Psoas muscle (tissue), 8 donors: ENCODE results near the gene TLX1. TPM values are rescaled to one million over a fixed set of nuclear protein-coding genes. Genes with fewer than 3 reads are reported as not detected.
"Not testable (repeated sequence)": the region's sequence is repeated elsewhere in the genome, so short reads cannot be mapped to it uniquely, and the experiment has no call there.

Experiments
- ATAC-seq, 4 donors: fragments of 200-7000 bp; cut with Tn5 transposase; one replicate each; pipeline ENCODE4 v1.9.1; 2020; ENCODE audit warnings: moderate library complexity in 3 of 4, mild to moderate bottlenecking in 2 of 4
- DNase-seq, 2 donors: peaks; one replicate each; pipeline ENCODE4 v3.0.0-alpha.2; 2020
- H3K27ac ChIP-seq: fragments of 200-600 bp; one replicate; pipeline ENCODE4 v1.8.0; 2022
- H3K27me3 ChIP-seq, 3 donors: fragments of 200-600 bp in 1 of 3; one replicate each; pipeline versions ENCODE4 v1.6.1 to v1.8.0; 2013 to 2022; ENCODE audit warnings: low read length in 2 of 3, mild to moderate bottlenecking in 2 of 3, moderate library complexity in 1 of 3; ENCODE audit not compliant: insufficient read depth in 3 of 3
- H3K36me3 ChIP-seq, 2 donors: fragments of 200-600 bp in 1 of 2; one replicate each; pipeline versions ENCODE4 v1.6.1 to v1.8.0; 2013 to 2022; ENCODE audit warnings: low read depth in 1 of 2, mild to moderate bottlenecking in 1 of 2, moderate library complexity in 1 of 2; ENCODE audit not compliant: insufficient read depth in 1 of 2
- H3K4me1 ChIP-seq: fragments of 200-600 bp; one replicate; pipeline ENCODE4 v1.8.0; 2022
- H3K4me3 ChIP-seq: fragments of 200-600 bp; one replicate; pipeline ENCODE4 v1.8.0; 2022; ENCODE audit warnings: mild to moderate bottlenecking
- H3K9me3 ChIP-seq: fragments of 200-600 bp; one replicate; pipeline ENCODE4 v1.8.0; 2022
- CTCF ChIP-seq: fragments of 200-600 bp; IDR thresholded peaks from one replicate; pipeline ENCODE4 v1.8.0; 2022; ENCODE audit warnings: antibody characterized with exemption
- WGBS, 3 donors: extraction: QIAGEN DNeasy Blood & Tissue Kit; methylation state at CpG; one replicate each; pipeline versions ENCODE4 v1.1.6 to v1.1.7; 2013; 5-methylcytosine and 5-hydroxymethylcytosine counted together
- intact Hi-C, 2 donors: fragments of 100-400 bp; cut with DNase I; formaldehyde crosslinking; loops; one replicate each; pipeline versions ENCODE4 v1.11.0 to v1.14.2; 2022
- polyA plus RNA-seq, 3 donors: library from polyadenylated mRNA; stranded (reverse); fragments of 200-250 nt; gene quantifications; one replicate each; pipeline ENCODE4 v1.2.3, GENCODE V29; 2013
- total RNA-seq, 4 donors: library from RNA; stranded (reverse); fragmentation: NEBNext Ultra II Directional in 2 of 4; extraction: Animal tissue kit (Norgen Biotek cat#: 25700) in 2 of 4; gene quantifications; one replicate each; pipeline versions ENCODE4 v1.2.1 to v1.2.4, GENCODE V29; 2021 to 2023
- donor health status: healthy with polysubstance abuse.
- donor health status: DM: no; HTN: no; CAD: no; lungs with moderate emphysema.
- donor health status: Bipolar disorder and iron deficiency.
- donor health status: healthy.
- donor health status: DM: yes; HTN: yes; CAD: no.
- donor health status: DM: no; HTN: no; CAD: no.
- donor health status: DM: no; HTN: no; CAD: no.
- donor health status: DM: yes; HTN: yes; CAD: no.

TLX1 gene
- total and polyA plus RNA-seq, 7 donors: not detected

GRCh38 chr10:101151395-101151794 lies 20.3 kb downstream of the TLX1 start:
- Histone ChIP-seq H3K4me1 (peaks cover 6% of the 10 kb centered on the region), H3K9me3 (no peaks in the 10 kb centered on the region), H3K4me3 (no peak overlapping the region), H3K27ac (no peak overlapping the region), H3K27me3 (peaks cover 7 to 82% (median 16%) of the 10 kb centered on the region in 3 donors), H3K36me3 (no peaks in the 10 kb centered on the region)
- ATAC-seq: no peak
- 52 to 56% (median 54%) methylated on average over 4 of the region's 4 CpGs for WGBS, 3 donors
- intact Hi-C loops: no loop called here
- no peak for TF ChIP-seq CTCF
- no peak for DNase-seq

GRCh38 chr10:101152316-101152715 lies 21.2 kb downstream of the TLX1 start:
- Histone ChIP-seq H3K27ac (no peak overlapping the region), H3K4me1 (no peaks in the 10 kb centered on the region), H3K27me3 (peaks cover 7 to 76% (median 11%) of the 10 kb centered on the region in 3 donors), H3K36me3 (no peaks in the 10 kb centered on the region), H3K4me3 (no peak overlapping the region), H3K9me3 (no peaks in the 10 kb centered on the region)
- no peak for TF ChIP-seq CTCF
- DNase-seq (no peak), ATAC-seq (no peak)
- 66 to 80% (median 70%) methylated on average over 3 of the region's 3 CpGs for WGBS, 3 donors
- intact Hi-C loops: no loop called here

- peaks cover 2 to 62% (median 5%) of the 10 kb centered on the region in 3 donors for H3K27me3 ChIP-seq
- H3K4me3 ChIP-seq, H3K9me3 ChIP-seq, H3K36me3 ChIP-seq, H3K4me1 ChIP-seq, ATAC-seq, H3K27ac ChIP-seq, DNase-seq, intact Hi-C loops: not testable (repeated sequence)
- 91 to 94% (median 93%) methylated on average over 5 of the region's 5 CpGs for WGBS, 3 donors
Observed at GRCh38 chr10:101154506-101154905, 23.4 kb downstream of the TLX1 start.

GRCh38 chr10:101155896-101156295 lies 24.8 kb downstream of the TLX1 start:
- 36 to 50% (median 39%) methylated on average over 3 of the region's 3 CpGs for WGBS, 3 donors
- H3K4me1 ChIP-seq: no peaks in the 10 kb centered on the region
- no peak for TF ChIP-seq CTCF
- no peaks in the 10 kb centered on the region for H3K9me3 ChIP-seq
- intact Hi-C loops: no loop called here
- ATAC-seq (no peak), DNase-seq (no peak)
- H3K36me3 ChIP-seq: no peaks in the 10 kb centered on the region
- no peak overlapping the region for H3K27ac ChIP-seq
- H3K27me3 ChIP-seq: peaks cover 0 to 48% (median 8%) of the 10 kb centered on the region in 3 donors
- no peak overlapping the region for H3K4me3 ChIP-seq

GRCh38 chr10:101157756-101158458 lies 26.8 kb downstream of the TLX1 start:
- Histone ChIP-seq H3K36me3 (no peaks in the 10 kb centered on the region), H3K4me1 (no peaks in the 10 kb centered on the region), H3K4me3 (no peak overlapping the region), H3K27me3 (peaks cover 0 to 37% (median 4%) of the 10 kb centered on the region in 3 donors), H3K27ac (no peak overlapping the region), H3K9me3 (no peaks in the 10 kb centered on the region)
- no peak for TF ChIP-seq CTCF
- ATAC-seq: no peak
- WGBS, 3 donors: 56 to 62% (median 60%) methylated on average over 6 of the region's 6 CpGs
- intact Hi-C loops: no loop called here
- DNase-seq: no peak
